GM18907 (cell line): ENCODE measurements around the gene PLCL2.

ENCODE experiments used
- ATAC-seq: cut with Tn5 transposase; IDR thresholded peaks from one replicate; pipeline ENCODE4 v1.9.1; 2021; ENCODE audit warnings: mild to moderate bottlenecking, moderate library complexity; ENCODE audit not compliant: unreplicated experiment

PLCL2 gene

GRCh38 chr3:16912400-16913263 lies 27.9 kb downstream of the PLCL2 start:
- ATAC-seq: peak; percentile 94

GRCh38 chr3:16913264-16913580 lies 28.5 kb downstream of the PLCL2 start:
- no peak for ATAC-seq

- ATAC-seq: no peak
These were observed 32.1 kb downstream of the PLCL2 start for GRCh38 chr3:16916840-16917239.

- no peak for ATAC-seq
These were observed 32.6 kb downstream of the PLCL2 start for GRCh38 chr3:16917256-16917935.

GRCh38 chr3:16917980-16918682 lies 33.4 kb downstream of the PLCL2 start:
- no peak for ATAC-seq

GRCh38 chr3:16918683-16919025 lies 33.9 kb downstream of the PLCL2 start:
- ATAC-seq: no peak

- ATAC-seq: no peak
These were observed 38.4 kb downstream of the PLCL2 start for GRCh38 chr3:16923112-16923511.

GRCh38 chr3:16927485-16927884 lies 42.7 kb downstream of the PLCL2 start:
- ATAC-seq: peak; percentile 59

- no peak for ATAC-seq
These were observed 43.8 kb downstream of the PLCL2 start for GRCh38 chr3:16928386-16929132.

GRCh38 chr3:16929311-16929710 lies 44.6 kb downstream of the PLCL2 start:
- ATAC-seq: no peak

- no peak for ATAC-seq
These were observed 48.1 kb downstream of the PLCL2 start for GRCh38 chr3:16932877-16933276.

GRCh38 chr3:16935781-16936180 lies 51.0 kb downstream of the PLCL2 start:
- ATAC-seq: no peak

GRCh38 chr3:16936233-16936632 lies 51.5 kb downstream of the PLCL2 start:
- no peak for ATAC-seq

GRCh38 chr3:16936676-16937230 lies 52.0 kb downstream of the PLCL2 start:
- ATAC-seq: no peak

GRCh38 chr3:16937326-16937845 lies 52.6 kb downstream of the PLCL2 start:
- no peak for ATAC-seq

GRCh38 chr3:16940769-16941700 lies 56.3 kb downstream of the PLCL2 start:
- ATAC-seq: no peak

GRCh38 chr3:16942955-16943354 lies 58.2 kb downstream of the PLCL2 start:
- no peak for ATAC-seq

- ATAC-seq: no peak
These were observed 59.1 kb downstream of the PLCL2 start for GRCh38 chr3:16943857-16944256.

GRCh38 chr3:16944356-16944755 lies 59.6 kb downstream of the PLCL2 start:
- ATAC-seq: no peak

GRCh38 chr3:16945330-16945729 lies 60.6 kb downstream of the PLCL2 start:
- ATAC-seq: no peak
